Panc1 (cell line): ENCODE measurements around the gene PKNOX2. TPM values are rescaled to one million over a fixed set of nuclear protein-coding genes. Genes with fewer than 3 reads are reported as not detected.

Source experiments
- ATAC-seq: fragments of 200-7000 bp; cut with Tn5 transposase; 2 replicates; pipeline ENCODE4 v1.9.1; 2020; ENCODE audit warnings: mild to moderate bottlenecking, moderate library complexity
- BruUV-seq: library from RNA; stranded (reverse); fragments of 400-500 nt; replicated peaks from 2 replicates; lab custom pipeline; 2021; lab: Mats Ljungman, UMichigan
- CTCF ChIA-PET: fragments of 300-600 bp; sonication (Branson Sonifier 250); formaldehyde crosslinking; loops from one replicate; lab custom pipeline; 2022; ENCODE audit warnings: antibody characterized with exemption; lab: Charles Lee
- POLR2A ChIA-PET: fragments of 300-600 bp; sonication (Branson Sonifier 250); formaldehyde crosslinking; loops from one replicate; lab custom pipeline; 2022; ENCODE audit warnings: antibody characterized with exemption; lab: Charles Lee
- DNase-seq: peaks from one replicate; pipeline ENCODE4 v3.0.0-alpha.2; 2010; ENCODE audit warnings: low read depth, low spot score
- H3K27ac ChIP-seq: 2 replicates; pipeline ENCODE4 v1.5.1; 2011; ENCODE audit warnings: mild to moderate bottlenecking, low read length, inconsistent platforms
- H3K27me3 ChIP-seq: fragments of 200-500 bp; sonication (Bioruptor generic); 2 replicates; pipeline ENCODE4 v1.6.0; 2014; ENCODE audit warnings: low read length, inconsistent platforms; ENCODE audit not compliant: control insufficient read depth, insufficient read depth
- H3K36me3 ChIP-seq: fragments of 200-500 bp; sonication (Bioruptor generic); 2 replicates; pipeline ENCODE4 v1.5.1; 2014; ENCODE audit warnings: inconsistent platforms, mild to moderate bottlenecking, low read length, moderate library complexity; ENCODE audit not compliant: control insufficient read depth, insufficient read depth
- H3K4me1 ChIP-seq: 2 replicates; pipeline ENCODE4 v1.5.1; 2011; ENCODE audit warnings: inconsistent platforms, mild to moderate bottlenecking, low read length, moderate library complexity; ENCODE audit not compliant: control insufficient read depth, insufficient read depth
- H3K4me3 ChIP-seq, 2 experiments: 2 replicates each; pipeline ENCODE4 v1.5.1; 2011 to 2012; ENCODE audit warnings: low read depth in 2 of 2, low read length in 2 of 2, mild to moderate bottlenecking in 2 of 2, inconsistent platforms in 1 of 2, moderate library complexity in 1 of 2
- H3K9me3 ChIP-seq: fragments of 200-500 bp; sonication (Bioruptor generic); 2 replicates; pipeline ENCODE4 v1.5.1; 2014; ENCODE audit warnings: low read depth, mild to moderate bottlenecking, inconsistent platforms, low read length, moderate library complexity; ENCODE audit not compliant: control insufficient read depth, insufficient read depth
- CTCF ChIP-seq: fragments of 450-650 bp; IDR thresholded peaks from 2 replicates; pipeline ENCODE4 v1.5.1; 2017; ENCODE audit warnings: mild to moderate bottlenecking
- POLR2AphosphoS5 ChIP-seq: IDR thresholded peaks from 2 replicates; pipeline ENCODE4 v1.6.1; 2012; ENCODE audit warnings: mild to moderate bottlenecking, low read depth, low read length, moderate library complexity
- SIN3A ChIP-seq: IDR thresholded peaks from 2 replicates; pipeline ENCODE4 v1.6.1; 2012; ENCODE audit warnings: low read depth, mild to moderate bottlenecking, low read length, moderate library complexity, borderline replicate concordance; ENCODE audit not compliant: insufficient read depth
- TCF7L2 ChIP-seq: IDR thresholded peaks from 2 replicates; pipeline ENCODE4 v1.6.1; 2011; ENCODE audit warnings: mild to moderate bottlenecking, low read depth, low read length, inconsistent platforms
- in situ Hi-C: cut with HindIII; loops from 2 replicates; pipeline ENCODE4 v1.10.0; 2016; ENCODE audit warnings: low sequenced_read_pairs, low pct_unique_long_range_greater_than_20kb
- intact Hi-C: fragments of 100-400 bp; cut with micrococcal nuclease; formaldehyde crosslinking; loops from one replicate; pipeline ENCODE4 v1.10.0; 2022; ENCODE audit not compliant: unreplicated experiment
- total RNA-seq: library from RNA; stranded (reverse); gene quantifications from one replicate; pipeline ENCODE4 v1.2.1, GENCODE V29; 2021; ENCODE audit not compliant: unreplicated experiment
- TF ChIP-seq, protein P1 (sequence below), 2 experiments: IDR thresholded peaks; 2 replicates each; pipeline ENCODE4 v1.6.1; 2011 to 2012; ENCODE audit warnings: low read depth in 2 of 2, control low read depth in 1 of 2, low read length in 1 of 2, mild to moderate bottlenecking in 1 of 2, moderate library complexity in 1 of 2; ENCODE audit not compliant: insufficient read depth in 1 of 2

Gene PKNOX2
- total RNA-seq, 1 experiment from 2014 or later: not detected

GRCh38 chr11:125289419-125290098 lies 125.0 kb downstream of the PKNOX2 start:
- BruUV-seq: no TSS peak
- TF ChIP-seq CTCF: no peak
- H3K36me3 ChIP-seq: no peaks in the 10 kb centered on the region
- DNase-seq: no peak
- no peak overlapping the region for H3K4me3 ChIP-seq
- no peak for ATAC-seq
- POLR2A ChIA-PET: no interaction called here
- in situ Hi-C loops: no loop called here
- CTCF ChIA-PET: no interaction called here
- no peaks in the 10 kb centered on the region for H3K4me1 ChIP-seq
- H3K27ac ChIP-seq: no peak overlapping the region
- peaks cover 20% of the 10 kb centered on the region for H3K27me3 ChIP-seq
- intact Hi-C loops: no loop called here
- no peaks in the 10 kb centered on the region for H3K9me3 ChIP-seq

DNA sequence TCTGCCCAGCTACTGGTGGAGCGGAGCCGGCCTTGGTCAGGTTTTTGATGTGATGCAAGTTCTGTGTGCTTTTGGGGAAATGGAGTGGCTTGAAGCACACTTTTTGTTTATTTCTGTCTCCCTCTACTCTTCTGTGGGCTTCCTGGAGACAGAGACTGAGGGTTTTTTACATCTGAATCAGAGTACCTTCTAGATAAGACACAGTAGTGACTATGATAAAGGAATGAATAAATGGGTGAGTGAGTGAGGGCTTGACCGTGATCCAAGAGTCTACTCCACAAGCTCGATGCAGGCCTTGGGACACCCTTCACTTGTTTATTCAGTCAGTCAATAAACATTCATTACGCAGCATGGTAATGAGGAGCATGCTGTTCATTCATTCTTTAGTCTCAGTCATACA lies 125.7 kb downstream of the PKNOX2 start:
- no peak overlapping the region for H3K4me3 ChIP-seq
- ChIA-PET POLR2A (no interaction called here), CTCF (no interaction called here)
- no peak for TF ChIP-seq SIN3A
- no peak for TF ChIP-seq CTCF
- no peak for TF ChIP-seq TCF7L2
- no peak for TF ChIP-seq POLR2AphosphoS5
- TF ChIP-seq, protein P1, sequence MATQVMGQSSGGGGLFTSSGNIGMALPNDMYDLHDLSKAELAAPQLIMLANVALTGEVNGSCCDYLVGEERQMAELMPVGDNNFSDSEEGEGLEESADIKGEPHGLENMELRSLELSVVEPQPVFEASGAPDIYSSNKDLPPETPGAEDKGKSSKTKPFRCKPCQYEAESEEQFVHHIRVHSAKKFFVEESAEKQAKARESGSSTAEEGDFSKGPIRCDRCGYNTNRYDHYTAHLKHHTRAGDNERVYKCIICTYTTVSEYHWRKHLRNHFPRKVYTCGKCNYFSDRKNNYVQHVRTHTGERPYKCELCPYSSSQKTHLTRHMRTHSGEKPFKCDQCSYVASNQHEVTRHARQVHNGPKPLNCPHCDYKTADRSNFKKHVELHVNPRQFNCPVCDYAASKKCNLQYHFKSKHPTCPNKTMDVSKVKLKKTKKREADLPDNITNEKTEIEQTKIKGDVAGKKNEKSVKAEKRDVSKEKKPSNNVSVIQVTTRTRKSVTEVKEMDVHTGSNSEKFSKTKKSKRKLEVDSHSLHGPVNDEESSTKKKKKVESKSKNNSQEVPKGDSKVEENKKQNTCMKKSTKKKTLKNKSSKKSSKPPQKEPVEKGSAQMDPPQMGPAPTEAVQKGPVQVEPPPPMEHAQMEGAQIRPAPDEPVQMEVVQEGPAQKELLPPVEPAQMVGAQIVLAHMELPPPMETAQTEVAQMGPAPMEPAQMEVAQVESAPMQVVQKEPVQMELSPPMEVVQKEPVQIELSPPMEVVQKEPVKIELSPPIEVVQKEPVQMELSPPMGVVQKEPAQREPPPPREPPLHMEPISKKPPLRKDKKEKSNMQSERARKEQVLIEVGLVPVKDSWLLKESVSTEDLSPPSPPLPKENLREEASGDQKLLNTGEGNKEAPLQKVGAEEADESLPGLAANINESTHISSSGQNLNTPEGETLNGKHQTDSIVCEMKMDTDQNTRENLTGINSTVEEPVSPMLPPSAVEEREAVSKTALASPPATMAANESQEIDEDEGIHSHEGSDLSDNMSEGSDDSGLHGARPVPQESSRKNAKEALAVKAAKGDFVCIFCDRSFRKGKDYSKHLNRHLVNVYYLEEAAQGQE (IDR thresholded peaks at IDR 0.05; ENCODE audit: insufficient read depth in 1 of 2, low read depth in 2 of 2, low read length in 1 of 2): no peak
- ATAC-seq (no peak), DNase-seq (no peak)
- H3K9me3 ChIP-seq: no peaks in the 10 kb centered on the region
- in situ Hi-C loops: no loop called here
- no TSS peak for BruUV-seq
- intact Hi-C loops: no loop called here
- H3K27ac ChIP-seq: no peak overlapping the region
- H3K4me1 ChIP-seq: no peaks in the 10 kb centered on the region
- no peaks in the 10 kb centered on the region for H3K36me3 ChIP-seq
- H3K27me3 ChIP-seq: peaks cover 20% of the 10 kb centered on the region
